ENCODE data around the gene OR11H6. TPM values are rescaled to one million over a fixed set of nuclear protein-coding genes. Genes with fewer than 3 reads are reported as not detected.
A peak's percentile ranks its signal among the peaks of the same experiment; 100 is the strongest.
"Not testable (repeated sequence)": the region's sequence is repeated elsewhere in the genome, so short reads cannot be mapped to it uniquely, and the experiment has no call there.

Gene OR11H6
- total RNA-seq, 1 donor from 2014 or later: not detected

GRCh38 chr14:20204721-20205120 is 18.8 kb upstream of the OR11H6 start:
- no peak for TF ChIP-seq CTCF (conservative IDR thresholded peaks at IDR 0.05; ENCODE audit: low read depth, low read length)
- DNase-seq (ENCODE audit: low read depth): no peak
- H3K4me3 ChIP-seq (ENCODE audit: low read depth, low read length): no peak overlapping the region

- no peak for TF ChIP-seq CTCF (conservative IDR thresholded peaks at IDR 0.05; ENCODE audit: low read depth, low read length)
- no peak for DNase-seq (ENCODE audit: low read depth)
- no peak overlapping the region for H3K4me3 ChIP-seq (ENCODE audit: low read depth, low read length)
Observed at GRCh38 chr14:20209595-20209994, 13.9 kb upstream of the OR11H6 start.

GRCh38 chr14:20212406-20212805 is 11.1 kb upstream of the OR11H6 start:
- H3K4me3 ChIP-seq (ENCODE audit: low read depth, low read length); DNase-seq (ENCODE audit: low read depth): not testable (repeated sequence)

GRCh38 chr14:20215196-20215595 is 8.3 kb upstream of the OR11H6 start:
- no peak for DNase-seq (ENCODE audit: low read depth)
- no peak for TF ChIP-seq CTCF (conservative IDR thresholded peaks at IDR 0.05; ENCODE audit: low read depth, low read length)
- H3K4me3 ChIP-seq (ENCODE audit: low read depth, low read length): no peak overlapping the region

- no peak for TF ChIP-seq CTCF (conservative IDR thresholded peaks at IDR 0.05; ENCODE audit: low read depth, low read length)
- DNase-seq (ENCODE audit: low read depth): no peak
- H3K4me3 ChIP-seq (ENCODE audit: low read depth, low read length): no peak overlapping the region
Observed at GRCh38 chr14:20219033-20219432, 4.5 kb upstream of the OR11H6 start.

GRCh38 chr14:20228681-20229080 is 5.2 kb downstream of the OR11H6 start, which contains the start of gene OR11H7:
TSS of gene OR11H7 (plus strand) at chr14:20228981.
- no peak within 1 kb of the TSS for H3K4me3 ChIP-seq (ENCODE audit: low read depth, low read length)
- TF ChIP-seq CTCF (conservative IDR thresholded peaks at IDR 0.05; ENCODE audit: low read depth, low read length): no peak
- DNase-seq (ENCODE audit: low read depth): no peak

GRCh38 chr14:20235415-20235814 is 11.9 kb downstream of the OR11H6 start:
- not testable (repeated sequence) for H3K4me3 ChIP-seq (ENCODE audit: low read depth, low read length); DNase-seq (ENCODE audit: low read depth)

GRCh38 chr14:20247646-20248246 is 24.2 kb downstream of the OR11H6 start:
- peak; percentile 53 for TF ChIP-seq CTCF (conservative IDR thresholded peaks at IDR 0.05; ENCODE audit: low read depth, low read length)
- DNase-seq (ENCODE audit: low read depth): no peak
- no peak overlapping the region for H3K4me3 ChIP-seq (ENCODE audit: low read depth, low read length)

Data from epithelial cell of proximal tubule (primary cell).